Subcutaneous preadipocyte (primary cell): ENCODE results near the gene TAB2. TPM values are rescaled to one million over a fixed set of nuclear protein-coding genes. Genes with fewer than 3 reads are reported as not detected.

Experiments
- small RNA-seq: library from RNA; depleted of rRNA; stranded (forward); fragments of <200 nt; gene quantifications from one replicate; pipeline ENCODE3, GENCODE V24; 2012
- total RNA-seq: library from RNA; depleted of rRNA; stranded (reverse); fragments of >200 nt; gene quantifications from 2 replicates; pipeline ENCODE4 v1.2.3, GENCODE V29; 2012

Gene TAB2, protein sequence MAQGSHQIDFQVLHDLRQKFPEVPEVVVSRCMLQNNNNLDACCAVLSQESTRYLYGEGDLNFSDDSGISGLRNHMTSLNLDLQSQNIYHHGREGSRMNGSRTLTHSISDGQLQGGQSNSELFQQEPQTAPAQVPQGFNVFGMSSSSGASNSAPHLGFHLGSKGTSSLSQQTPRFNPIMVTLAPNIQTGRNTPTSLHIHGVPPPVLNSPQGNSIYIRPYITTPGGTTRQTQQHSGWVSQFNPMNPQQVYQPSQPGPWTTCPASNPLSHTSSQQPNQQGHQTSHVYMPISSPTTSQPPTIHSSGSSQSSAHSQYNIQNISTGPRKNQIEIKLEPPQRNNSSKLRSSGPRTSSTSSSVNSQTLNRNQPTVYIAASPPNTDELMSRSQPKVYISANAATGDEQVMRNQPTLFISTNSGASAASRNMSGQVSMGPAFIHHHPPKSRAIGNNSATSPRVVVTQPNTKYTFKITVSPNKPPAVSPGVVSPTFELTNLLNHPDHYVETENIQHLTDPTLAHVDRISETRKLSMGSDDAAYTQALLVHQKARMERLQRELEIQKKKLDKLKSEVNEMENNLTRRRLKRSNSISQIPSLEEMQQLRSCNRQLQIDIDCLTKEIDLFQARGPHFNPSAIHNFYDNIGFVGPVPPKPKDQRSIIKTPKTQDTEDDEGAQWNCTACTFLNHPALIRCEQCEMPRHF
- total RNA-seq = 15.4 and 17.8 TPM in 2 replicates

GRCh38 chr6:149317644-149318571 lies at the start of gene TAB2:
TSS of gene TAB2 (plus strand) at chr6:149317712. CDS start at chr6:149369998, 52,286 bp downstream.

GRCh38 chr6:149400050-149400449 lies 82.5 kb downstream of the TAB2 start, which contains the start of gene SUMO4:
TSS of gene SUMO4 (plus strand) at chr6:149400262. CDS start at chr6:149400392, 130 bp downstream.

Small RNAs within 50 kb of the gene (small RNA-seq; reads per million reads assigned to genes)
- gene RN7SL234P = not detected

Other genes starting within 250 kb of the TAB2 start
- 1.8 and 2.7 TPM in 2 replicates for gene SUMO4, start 82.5 kb downstream of the TAB2 start, total RNA-seq
- gene ZC3H12D, start 167.3 kb downstream of the TAB2 start, total RNA-seq = under 0.01 and 0.37 TPM in 2 replicates
- gene PPIL4, start 228.3 kb downstream of the TAB2 start, total RNA-seq = 21.3 and 23.3 TPM in 2 replicates
- 37.1 and 53.6 TPM in 2 replicates for gene GINM1, start 248.7 kb downstream of the TAB2 start, total RNA-seq